Measurements from ENCODE around the gene ITPR2.

ITPR2 gene

DNA sequence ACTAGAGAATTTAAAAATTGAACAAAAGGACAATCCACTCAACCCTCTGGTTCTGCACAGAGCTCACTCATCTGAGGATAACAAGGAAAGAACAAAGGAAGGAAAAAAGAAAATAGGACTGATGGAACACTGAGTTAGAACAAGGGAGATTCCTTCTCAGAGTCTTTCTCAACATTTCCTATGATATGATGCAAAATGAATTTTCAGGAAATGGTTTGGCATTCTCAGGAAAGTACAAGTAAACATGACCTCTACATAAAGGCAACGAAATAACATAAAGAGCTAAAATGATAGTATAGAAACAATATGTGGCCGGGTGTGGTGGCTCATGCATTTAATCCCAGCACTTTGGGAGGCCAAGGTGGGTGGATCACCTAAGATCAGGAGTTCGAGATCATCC is 135.8 kb downstream of the ITPR2 start:
- H3K27me3 ChIP-seq (ENCODE audit: control insufficient read depth, insufficient read depth, low read length), result no peaks in the 10 kb centered on the region
- peaks cover 4% of the 10 kb centered on the region; the same call in 1 of the 2 replicates for H3K4me1 ChIP-seq (ENCODE audit: control insufficient read depth, insufficient read depth, low read length)
- H3K27ac ChIP-seq (ENCODE audit: low read depth, low read length), result no peak overlapping the region
- no peaks in the 10 kb centered on the region for H3K9me3 ChIP-seq (ENCODE audit: control insufficient read depth, insufficient read depth, low read length)
- H3K9ac ChIP-seq (ENCODE audit: low read depth, low read length), result no peak overlapping the region
- no peak overlapping the region for H3K4me3 ChIP-seq (ENCODE audit: low read depth, low read length)
- H3K36me3 ChIP-seq (ENCODE audit: control insufficient read depth, insufficient read depth, low read length), result 0 out of 2 replicates have a peak, but pooled peaks cover 6% of the 10 kb centered on the region

DNA sequence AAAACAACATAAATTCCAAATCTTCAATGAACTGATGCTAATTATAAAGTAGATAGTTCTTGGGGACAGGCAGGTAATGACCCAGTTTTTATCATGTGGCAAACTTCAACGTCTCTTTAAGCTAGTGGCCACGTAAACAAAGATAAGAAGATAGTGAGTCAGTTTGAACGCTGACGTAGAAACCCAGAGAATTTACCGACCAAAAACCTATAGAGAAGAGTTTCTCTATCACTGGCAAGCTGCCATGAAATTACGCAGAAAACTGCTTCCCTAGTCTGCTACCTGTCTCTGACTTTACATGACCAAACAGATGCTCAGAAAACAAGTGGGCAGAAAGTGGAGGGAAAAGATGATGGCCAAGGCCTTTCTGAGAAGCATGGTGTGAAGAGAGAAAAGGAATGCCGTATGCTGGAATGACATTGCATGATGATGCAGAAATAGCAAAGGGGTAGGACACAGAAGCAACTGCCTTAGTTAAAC is 136.3 kb downstream of the ITPR2 start:
- no peaks in the 10 kb centered on the region for H3K27me3 ChIP-seq (ENCODE audit: control insufficient read depth, insufficient read depth, low read length)
- H3K36me3 ChIP-seq (ENCODE audit: control insufficient read depth, insufficient read depth, low read length), result 0 out of 2 replicates have a peak, but pooled peaks cover 6% of the 10 kb centered on the region
- no peak overlapping the region for H3K4me3 ChIP-seq (ENCODE audit: low read depth, low read length)
- no peak overlapping the region for H3K27ac ChIP-seq (ENCODE audit: low read depth, low read length)
- no peaks in the 10 kb centered on the region for H3K9me3 ChIP-seq (ENCODE audit: control insufficient read depth, insufficient read depth, low read length)
- no peak overlapping the region for H3K9ac ChIP-seq (ENCODE audit: low read depth, low read length)
- peaks cover 6% of the 10 kb centered on the region for H3K4me1 ChIP-seq (ENCODE audit: control insufficient read depth, insufficient read depth, low read length)

DNA sequence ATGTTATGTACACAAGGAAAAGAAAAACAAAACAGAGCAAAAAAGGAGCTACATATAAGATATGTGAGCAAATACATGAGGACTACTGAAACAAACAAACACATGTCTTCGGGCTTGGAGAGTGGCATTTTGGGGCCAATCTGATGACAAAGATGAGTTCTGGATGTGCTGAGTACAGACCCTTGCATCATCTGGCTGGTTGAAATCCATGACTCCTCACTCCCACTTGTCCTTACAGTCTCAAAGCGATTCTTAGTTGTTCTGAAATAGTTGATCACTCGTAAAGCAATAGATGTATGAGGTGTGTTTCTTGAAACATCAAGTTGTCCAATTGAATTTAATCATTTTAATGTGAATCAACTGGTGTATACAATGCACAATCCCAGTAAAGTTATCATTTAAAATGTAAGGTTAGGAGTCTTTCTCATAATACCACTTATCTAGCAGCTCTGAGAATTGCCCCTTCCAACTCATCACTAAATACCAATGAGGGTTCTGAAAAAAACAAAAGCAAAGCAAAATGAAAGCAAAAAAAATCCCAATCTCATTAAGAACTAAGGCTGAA is 136.9 kb downstream of the ITPR2 start:
- H3K9ac ChIP-seq (ENCODE audit: low read depth, low read length), result no peak overlapping the region
- 0 out of 2 replicates have a peak, but pooled peaks cover 6% of the 10 kb centered on the region for H3K36me3 ChIP-seq (ENCODE audit: control insufficient read depth, insufficient read depth, low read length)
- H3K4me1 ChIP-seq (ENCODE audit: control insufficient read depth, insufficient read depth, low read length), result peaks cover 12% of the 10 kb centered on the region
- no peak overlapping the region for H3K4me3 ChIP-seq (ENCODE audit: low read depth, low read length)
- H3K27ac ChIP-seq (ENCODE audit: low read depth, low read length), result no peak overlapping the region
- H3K27me3 ChIP-seq (ENCODE audit: control insufficient read depth, insufficient read depth, low read length), result no peaks in the 10 kb centered on the region
- H3K9me3 ChIP-seq (ENCODE audit: control insufficient read depth, insufficient read depth, low read length), result no peaks in the 10 kb centered on the region

DNA sequence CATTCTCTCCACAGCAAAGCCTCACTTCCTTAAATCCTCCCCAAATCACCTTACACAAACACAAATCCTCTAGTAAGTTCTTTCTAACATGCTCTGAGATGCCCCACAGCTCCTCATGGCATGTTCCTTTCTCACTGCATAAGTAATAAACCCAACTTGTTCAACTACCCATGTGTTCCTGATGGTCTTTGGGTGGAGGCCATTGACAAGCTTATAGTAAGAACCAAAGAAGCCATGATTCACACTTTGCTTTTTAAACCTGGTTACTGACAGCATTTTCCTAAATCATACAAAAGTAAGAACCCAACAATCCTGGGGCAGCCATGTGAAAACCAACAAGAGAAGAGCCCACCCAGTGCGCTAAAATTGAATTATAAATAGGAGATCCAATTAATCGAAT is 138.6 kb downstream of the ITPR2 start:
- H3K4me1 ChIP-seq (ENCODE audit: control insufficient read depth, insufficient read depth, low read length), result peaks cover 29% of the 10 kb centered on the region
- H3K36me3 ChIP-seq (ENCODE audit: control insufficient read depth, insufficient read depth, low read length), result 0 out of 2 replicates have a peak, but pooled peaks cover 6% of the 10 kb centered on the region
- no peak overlapping the region for H3K9ac ChIP-seq (ENCODE audit: low read depth, low read length)
- no peaks in the 10 kb centered on the region for H3K9me3 ChIP-seq (ENCODE audit: control insufficient read depth, insufficient read depth, low read length)
- no peak overlapping the region for H3K27ac ChIP-seq (ENCODE audit: low read depth, low read length)
- H3K4me3 ChIP-seq (ENCODE audit: low read depth, low read length), result no peak overlapping the region
- H3K27me3 ChIP-seq (ENCODE audit: control insufficient read depth, insufficient read depth, low read length), result no peaks in the 10 kb centered on the region

DNA sequence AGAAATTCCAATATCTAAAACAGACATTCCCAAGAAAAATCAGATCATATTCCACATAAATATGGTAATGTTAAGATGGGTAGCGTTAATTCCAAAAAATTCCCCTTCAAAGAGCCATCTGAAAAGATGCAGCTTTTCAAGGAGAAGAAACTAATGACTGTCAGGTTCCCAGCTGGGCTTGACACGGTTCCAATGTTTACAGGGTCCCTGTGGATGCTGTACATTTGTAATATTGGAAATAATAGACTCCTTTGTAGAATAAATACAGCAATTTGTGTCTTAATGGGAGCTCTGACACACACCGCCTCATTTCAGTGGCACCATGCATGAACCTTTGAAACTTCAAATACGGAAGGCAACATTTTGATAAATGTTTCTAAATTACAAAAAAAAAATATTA is 140.6 kb downstream of the ITPR2 start:
- H3K27me3 ChIP-seq (ENCODE audit: control insufficient read depth, insufficient read depth, low read length), result no peaks in the 10 kb centered on the region
- H3K4me1 ChIP-seq (ENCODE audit: control insufficient read depth, insufficient read depth, low read length), result peaks cover 29% of the 10 kb centered on the region
- no peak overlapping the region for H3K4me3 ChIP-seq (ENCODE audit: low read depth, low read length)
- H3K36me3 ChIP-seq (ENCODE audit: control insufficient read depth, insufficient read depth, low read length), result 0 out of 2 replicates have a peak, but pooled peaks cover 6% of the 10 kb centered on the region
- no peak overlapping the region for H3K9ac ChIP-seq (ENCODE audit: low read depth, low read length)
- no peaks in the 10 kb centered on the region for H3K9me3 ChIP-seq (ENCODE audit: control insufficient read depth, insufficient read depth, low read length)
- H3K27ac ChIP-seq (ENCODE audit: low read depth, low read length), result no peak overlapping the region

DNA sequence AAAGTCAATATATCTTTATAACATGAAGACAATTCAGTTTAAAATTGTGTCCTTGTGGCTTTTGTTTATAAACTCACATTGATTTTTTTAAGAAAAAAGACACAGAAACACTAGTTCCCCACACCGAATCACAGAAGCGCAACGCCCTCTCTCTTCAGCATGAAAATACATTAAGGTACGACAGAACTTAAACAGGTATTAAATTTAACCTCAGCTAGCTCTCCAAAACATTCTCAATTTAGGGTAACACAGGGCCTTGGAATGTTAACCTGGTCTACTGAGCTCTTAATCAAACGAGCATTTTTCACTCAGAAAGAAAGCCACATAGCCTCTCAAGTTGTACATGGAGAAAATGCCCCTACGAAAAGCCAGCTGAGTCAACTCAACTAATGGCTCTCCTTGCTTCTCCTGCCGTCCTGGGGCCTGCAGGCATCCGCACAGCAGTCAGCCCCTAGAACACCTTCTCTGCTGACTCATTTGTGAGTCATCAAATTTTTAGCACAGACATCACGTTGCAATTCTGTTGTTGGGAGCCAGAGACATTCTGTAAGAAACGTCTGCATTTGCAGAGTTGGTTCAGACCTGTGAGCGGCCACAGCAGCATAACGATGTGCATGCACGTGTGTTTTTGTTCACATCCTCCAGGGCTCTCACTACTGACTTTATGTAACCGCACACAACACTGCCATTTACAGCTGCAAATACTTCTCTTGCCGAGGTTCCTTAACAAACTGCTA is 141.6 kb downstream of the ITPR2 start:
- Histone ChIP-seq H3K4me1 (ENCODE audit: control insufficient read depth, insufficient read depth, low read length) (peaks cover 29% of the 10 kb centered on the region), H3K9ac (ENCODE audit: low read depth, low read length) (peak overlapping the region; percentile 22; the same call in 1 of the 2 replicates), H3K9me3 (ENCODE audit: control insufficient read depth, insufficient read depth, low read length) (no peaks in the 10 kb centered on the region), H3K27me3 (ENCODE audit: control insufficient read depth, insufficient read depth, low read length) (no peaks in the 10 kb centered on the region), H3K4me3 (ENCODE audit: low read depth, low read length) (no peak overlapping the region), H3K27ac (ENCODE audit: low read depth, low read length) (peak overlapping the region; percentile 93), H3K36me3 (ENCODE audit: control insufficient read depth, insufficient read depth, low read length) (peaks cover 5% of the 10 kb centered on the region; the same call in 1 of the 2 replicates)

DNA sequence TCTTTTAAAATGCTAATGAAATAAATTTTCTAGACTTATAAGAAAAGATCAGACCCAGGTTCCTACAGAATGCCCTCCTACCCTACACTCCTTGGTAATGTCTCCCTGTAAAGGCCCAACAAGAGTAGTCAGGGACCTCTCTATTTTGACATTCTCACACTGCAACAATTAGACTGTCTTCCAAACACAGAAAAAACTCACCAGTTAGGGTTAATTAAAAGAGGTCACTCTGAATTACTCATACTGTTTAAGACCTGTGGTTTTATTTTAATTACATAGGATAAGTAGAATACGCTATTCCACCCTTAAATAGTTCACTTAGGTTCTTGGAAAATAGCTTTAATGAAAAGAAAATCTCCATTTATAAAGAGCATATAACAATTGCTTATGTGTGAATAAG is 142.4 kb downstream of the ITPR2 start:
- Histone ChIP-seq H3K4me1 (ENCODE audit: control insufficient read depth, insufficient read depth, low read length) (peaks cover 29% of the 10 kb centered on the region), H3K9ac (ENCODE audit: low read depth, low read length) (no peak overlapping the region), H3K9me3 (ENCODE audit: control insufficient read depth, insufficient read depth, low read length) (no peaks in the 10 kb centered on the region), H3K4me3 (ENCODE audit: low read depth, low read length) (no peak overlapping the region; the same call in 1 of the 2 replicates), H3K27ac (ENCODE audit: low read depth, low read length) (peak overlapping the region; percentile 93), H3K27me3 (ENCODE audit: control insufficient read depth, insufficient read depth, low read length) (no peaks in the 10 kb centered on the region), H3K36me3 (ENCODE audit: control insufficient read depth, insufficient read depth, low read length) (no peaks in the 10 kb centered on the region; the same call in 1 of the 2 replicates)

DNA sequence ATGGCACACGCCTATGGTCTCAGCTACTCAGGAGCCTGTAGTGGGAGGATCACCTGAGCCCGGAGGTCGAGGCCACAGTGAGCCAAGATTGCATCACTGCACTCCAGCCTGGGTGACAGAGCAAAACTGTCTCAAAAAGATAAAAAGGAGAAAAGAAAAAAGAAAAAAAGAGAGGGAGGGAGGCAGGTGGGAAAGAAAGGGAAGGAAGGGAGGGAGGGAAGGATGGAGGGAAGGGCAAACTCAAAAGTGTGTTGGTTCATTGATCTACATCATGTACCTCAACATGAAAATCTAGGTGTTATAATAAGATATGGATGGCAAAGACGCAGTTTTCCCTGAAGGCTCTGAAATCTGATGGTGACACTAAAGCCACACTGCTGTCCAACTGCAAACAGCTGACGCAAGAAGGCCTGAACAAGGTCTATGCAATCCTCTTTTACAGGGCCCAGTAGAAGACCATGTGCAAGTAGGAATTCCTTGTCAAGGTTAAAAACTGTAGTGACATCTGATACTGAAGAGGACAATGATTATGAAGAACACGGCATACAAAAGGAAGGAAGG is 143.6 kb downstream of the ITPR2 start:
- H3K4me3 ChIP-seq (ENCODE audit: low read depth, low read length), result no peak overlapping the region
- H3K4me1 ChIP-seq (ENCODE audit: control insufficient read depth, insufficient read depth, low read length), result peaks cover 29% of the 10 kb centered on the region
- no peaks in the 10 kb centered on the region for H3K27me3 ChIP-seq (ENCODE audit: control insufficient read depth, insufficient read depth, low read length)
- H3K9ac ChIP-seq (ENCODE audit: low read depth, low read length), result no peak overlapping the region
- H3K36me3 ChIP-seq (ENCODE audit: control insufficient read depth, insufficient read depth, low read length), result no peaks in the 10 kb centered on the region; the same call in 1 of the 2 replicates
- H3K27ac ChIP-seq (ENCODE audit: low read depth, low read length), result no peak overlapping the region
- no peaks in the 10 kb centered on the region for H3K9me3 ChIP-seq (ENCODE audit: control insufficient read depth, insufficient read depth, low read length)

DNA sequence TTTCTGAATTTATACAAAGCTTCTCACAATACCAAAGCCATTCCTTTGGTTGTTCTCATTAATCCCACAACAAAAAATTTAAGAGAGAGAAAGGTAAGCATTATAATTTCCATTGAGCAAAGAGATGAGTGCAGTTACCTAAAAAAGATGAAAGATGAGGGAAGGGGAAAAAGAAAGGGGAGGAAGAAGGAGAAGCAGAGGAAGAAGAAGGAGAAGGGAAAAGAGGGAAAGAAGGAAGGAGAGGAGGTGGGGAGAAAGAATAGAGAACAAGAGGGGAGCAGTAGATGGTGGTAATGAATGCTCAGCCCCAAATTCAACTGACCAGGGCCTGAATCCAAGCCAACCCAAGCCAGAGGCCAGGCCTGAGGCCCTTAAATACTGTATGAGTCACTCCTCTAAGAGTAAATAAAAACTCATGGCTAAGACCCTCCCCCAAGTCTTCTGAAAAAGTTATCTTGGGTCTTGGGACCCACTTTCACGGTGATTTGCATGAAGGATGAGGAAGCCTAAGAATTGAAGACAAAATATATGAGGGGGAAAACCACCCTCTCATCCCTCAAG is 144.6 kb downstream of the ITPR2 start:
- no peak overlapping the region for H3K27ac ChIP-seq (ENCODE audit: low read depth, low read length)
- H3K4me1 ChIP-seq (ENCODE audit: control insufficient read depth, insufficient read depth, low read length), result peaks cover 29% of the 10 kb centered on the region
- H3K9me3 ChIP-seq (ENCODE audit: control insufficient read depth, insufficient read depth, low read length), result peaks cover 8% of the 10 kb centered on the region
- no peak overlapping the region for H3K9ac ChIP-seq (ENCODE audit: low read depth, low read length)
- no peak overlapping the region for H3K4me3 ChIP-seq (ENCODE audit: low read depth, low read length)
- no peaks in the 10 kb centered on the region for H3K27me3 ChIP-seq (ENCODE audit: control insufficient read depth, insufficient read depth, low read length)
- H3K36me3 ChIP-seq (ENCODE audit: control insufficient read depth, insufficient read depth, low read length), result peaks cover 4% of the 10 kb centered on the region; the same call in 1 of the 2 replicates

DNA sequence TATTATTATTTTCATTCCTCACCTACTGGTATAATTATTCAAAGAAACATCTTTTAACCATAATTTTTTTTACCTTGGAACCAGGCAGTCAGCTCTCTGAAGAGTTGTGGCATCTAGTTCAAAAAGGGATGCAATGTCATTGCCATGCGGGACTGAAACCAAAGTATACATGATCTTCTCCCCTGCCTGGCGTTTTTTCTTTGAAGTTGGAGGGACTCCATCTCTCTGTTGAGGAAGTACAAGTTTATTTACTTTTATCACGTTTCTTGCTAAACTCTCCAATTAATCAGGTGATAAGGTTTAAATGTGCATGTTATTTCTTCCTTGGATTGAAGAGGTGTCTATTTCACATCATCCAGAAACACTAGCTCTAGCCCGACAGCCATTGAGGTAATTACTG is 146.6 kb downstream of the ITPR2 start:
- Histone ChIP-seq H3K27ac (ENCODE audit: low read depth, low read length) (no peak overlapping the region), H3K4me3 (ENCODE audit: low read depth, low read length) (no peak overlapping the region), H3K4me1 (ENCODE audit: control insufficient read depth, insufficient read depth, low read length) (peaks cover 20% of the 10 kb centered on the region), H3K36me3 (ENCODE audit: control insufficient read depth, insufficient read depth, low read length) (peaks cover 10% of the 10 kb centered on the region; the same call in 1 of the 2 replicates), H3K9me3 (ENCODE audit: control insufficient read depth, insufficient read depth, low read length) (peaks cover 16% of the 10 kb centered on the region), H3K9ac (ENCODE audit: low read depth, low read length) (no peak overlapping the region), H3K27me3 (ENCODE audit: control insufficient read depth, insufficient read depth, low read length) (no peaks in the 10 kb centered on the region)

Measured in HUES48 (cell line).